ENCODE results near the gene S100PBP.

The S100PBP gene

GRCh38 chr1:32886828-32887414, 69.5 kb downstream of the S100PBP start:
- DNase-seq (ENCODE audit: low read depth in 2 of 2): no peak

GRCh38 chr1:32887623-32888022, 70.2 kb downstream of the S100PBP start:
- no peak for DNase-seq (ENCODE audit: low read depth in 2 of 2)

GRCh38 chr1:32888134-32888533, 70.7 kb downstream of the S100PBP start:
- DNase-seq (ENCODE audit: low read depth in 2 of 2): no peak

- DNase-seq (ENCODE audit: low read depth in 2 of 2): no peak
Observed at GRCh38 chr1:32888677-32889420, 71.4 kb downstream of the S100PBP start.

- DNase-seq (ENCODE audit: low read depth in 2 of 2): no peak
Observed at GRCh38 chr1:32889731-32890278, 72.4 kb downstream of the S100PBP start.

- no peak for DNase-seq (ENCODE audit: low read depth in 2 of 2)
Observed at GRCh38 chr1:32890516-32891240, 73.2 kb downstream of the S100PBP start.

GRCh38 chr1:32891241-32891570, 73.8 kb downstream of the S100PBP start:
- no peak for DNase-seq (ENCODE audit: low read depth in 2 of 2)

- no peak for DNase-seq (ENCODE audit: low read depth in 2 of 2)
Observed at GRCh38 chr1:32891630-32892029, 74.2 kb downstream of the S100PBP start.

- DNase-seq (ENCODE audit: low read depth in 2 of 2): peak in 1 of 2 donors; percentile 30
Observed at GRCh38 chr1:32892368-32893197, 75.1 kb downstream of the S100PBP start.

- DNase-seq (ENCODE audit: low read depth in 2 of 2): no peak
Observed at GRCh38 chr1:32893198-32894018, 76.0 kb downstream of the S100PBP start.

GRCh38 chr1:32894019-32894600, 76.7 kb downstream of the S100PBP start:
- no peak for DNase-seq (ENCODE audit: low read depth in 2 of 2)

GRCh38 chr1:32894681-32895080, 77.2 kb downstream of the S100PBP start:
- no peak for DNase-seq (ENCODE audit: low read depth in 2 of 2)

GRCh38 chr1:32895325-32896215, 78.1 kb downstream of the S100PBP start:
- DNase-seq (ENCODE audit: low read depth in 2 of 2): no peak

- no peak for DNase-seq (ENCODE audit: low read depth in 2 of 2)
Observed at GRCh38 chr1:32896451-32896850, 79.0 kb downstream of the S100PBP start.

GRCh38 chr1:32897082-32898049, 79.9 kb downstream of the S100PBP start:
- DNase-seq (ENCODE audit: low read depth in 2 of 2): no peak

- DNase-seq (ENCODE audit: low read depth in 2 of 2): no peak
Observed at GRCh38 chr1:32898056-32898455, 80.6 kb downstream of the S100PBP start.

- DNase-seq (ENCODE audit: low read depth in 2 of 2): no peak
Observed at GRCh38 chr1:32898958-32899357, 81.5 kb downstream of the S100PBP start.

GRCh38 chr1:32899586-32900296, 82.3 kb downstream of the S100PBP start:
- DNase-seq (ENCODE audit: low read depth in 2 of 2): no peak

Data from stimulated activated CD4-positive, alpha-beta T cell treated with anti-CD3 and anti-CD28 coated beads, Interleukin-1b, Interleukin-23, amount 100 ng/mL, for 1 hour (primary cell).